Measurements from ENCODE around the gene COG5. TPM values are rescaled to one million over a fixed set of nuclear protein-coding genes. Genes with fewer than 3 reads are reported as not detected.

The COG5 gene
- total and polyA plus RNA-seq, 9 of the 15 experiments (the other 6 are each of a cell fraction or from before 2014, with no cell fraction given) = 15.3 to 75.1 (median 56.4) TPM

DNA sequence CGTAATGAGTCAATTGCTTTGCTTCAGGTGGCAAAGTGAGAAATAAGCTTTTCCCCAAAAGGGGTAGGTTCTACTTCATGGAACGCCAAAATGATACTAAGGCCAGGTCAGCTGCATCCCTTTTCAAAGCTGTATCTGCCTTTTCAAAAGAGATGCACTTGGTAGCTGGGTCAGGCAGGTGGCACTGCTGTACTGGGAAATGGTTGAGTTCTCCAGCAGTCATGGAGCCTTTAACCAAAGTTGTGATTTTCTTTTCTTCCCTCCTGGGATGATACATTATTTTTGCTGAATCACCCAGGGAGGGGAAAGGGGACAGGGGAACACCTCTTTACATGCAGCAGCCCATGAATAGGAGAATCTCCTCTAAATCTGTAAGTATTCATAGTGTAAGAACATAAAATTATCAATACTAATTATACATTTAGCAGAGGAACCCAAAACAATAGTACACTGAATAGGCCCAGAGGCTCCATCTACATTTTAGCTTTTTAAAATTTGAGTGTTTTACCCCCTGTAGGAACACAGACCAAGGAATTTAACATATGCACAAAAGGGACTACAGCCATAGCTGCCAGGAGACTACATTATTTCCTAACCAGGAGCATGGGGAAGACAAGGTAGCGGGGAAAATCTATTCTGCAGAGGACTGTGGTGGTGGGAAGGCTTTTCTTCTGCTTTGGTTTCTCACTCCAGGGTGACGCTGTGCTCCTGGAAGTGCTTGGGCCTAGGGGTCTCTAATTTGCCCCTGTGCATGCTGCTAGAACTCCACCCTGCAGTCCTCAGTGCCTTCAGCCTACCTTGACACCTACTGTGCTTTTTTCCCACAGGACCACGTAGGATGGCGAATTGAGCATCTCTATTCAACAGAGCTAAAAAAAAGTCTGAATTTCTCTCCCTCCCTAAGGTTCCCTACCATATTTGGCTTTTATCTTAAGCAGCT is 100.3 kb downstream of the COG5 start (continued):
- TF ChIP-seq L3MBTL2 (IDR thresholded peaks at IDR 0.05) (0 out of 2 replicates have a peak, but pooled peaks have one; percentile 34), SNIP1 (IDR thresholded peaks at IDR 0.05; ENCODE audit: low read depth) (no peak), ZBTB7A (IDR thresholded peaks at IDR 0.05; ENCODE audit: borderline replicate concordance, control insufficient read depth, low read depth, low read length) (no peak), GMEB1 (CRISPR knock-in tag; IDR thresholded peaks at IDR 0.05) (no peak), STAT5A (IDR thresholded peaks at IDR 0.05; ENCODE audit: borderline replicate concordance, low read length) (no peak), GTF2B (IDR thresholded peaks at IDR 0.05; ENCODE audit: extremely low read depth, insufficient read length) (no peak), TEAD1 (CRISPR knock-in tag; IDR thresholded peaks at IDR 0.05) (no peak), ZBTB11 (CRISPR knock-in tag; IDR thresholded peaks at IDR 0.05) (no peak), NUFIP1 (IDR thresholded peaks at IDR 0.05; ENCODE audit: partially characterized antibody) (no peak), RBBP5 (IDR thresholded peaks at IDR 0.05; ENCODE audit: borderline replicate concordance, insufficient read depth, low read length, poor library complexity, severe bottlenecking) (no peak), ZNF589 (CRISPR knock-in tag; IDR thresholded peaks at IDR 0.05; ENCODE audit: low read depth) (no peak), SETDB1 (IDR thresholded peaks at IDR 0.05; ENCODE audit: low read length) (no peak), POLR3G (IDR thresholded peaks at IDR 0.05; ENCODE audit: extremely low read depth, insufficient read length, insufficient replicate concordance) (no peak), SPI1 (IDR thresholded peaks at IDR 0.05; ENCODE audit: borderline replicate concordance, low read depth, low read length) (no peak), LCOR (CRISPR knock-in tag; IDR thresholded peaks at IDR 0.05) (no peak)
- TF ChIP-seq, protein P1, sequence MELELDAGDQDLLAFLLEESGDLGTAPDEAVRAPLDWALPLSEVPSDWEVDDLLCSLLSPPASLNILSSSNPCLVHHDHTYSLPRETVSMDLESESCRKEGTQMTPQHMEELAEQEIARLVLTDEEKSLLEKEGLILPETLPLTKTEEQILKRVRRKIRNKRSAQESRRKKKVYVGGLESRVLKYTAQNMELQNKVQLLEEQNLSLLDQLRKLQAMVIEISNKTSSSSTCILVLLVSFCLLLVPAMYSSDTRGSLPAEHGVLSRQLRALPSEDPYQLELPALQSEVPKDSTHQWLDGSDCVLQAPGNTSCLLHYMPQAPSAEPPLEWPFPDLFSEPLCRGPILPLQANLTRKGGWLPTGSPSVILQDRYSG (tag; conservative IDR thresholded peaks at IDR 0.05; ENCODE audit: low read depth) = no peak
